ENCODE measurements around the gene DGKD.

The DGKD gene

DNA sequence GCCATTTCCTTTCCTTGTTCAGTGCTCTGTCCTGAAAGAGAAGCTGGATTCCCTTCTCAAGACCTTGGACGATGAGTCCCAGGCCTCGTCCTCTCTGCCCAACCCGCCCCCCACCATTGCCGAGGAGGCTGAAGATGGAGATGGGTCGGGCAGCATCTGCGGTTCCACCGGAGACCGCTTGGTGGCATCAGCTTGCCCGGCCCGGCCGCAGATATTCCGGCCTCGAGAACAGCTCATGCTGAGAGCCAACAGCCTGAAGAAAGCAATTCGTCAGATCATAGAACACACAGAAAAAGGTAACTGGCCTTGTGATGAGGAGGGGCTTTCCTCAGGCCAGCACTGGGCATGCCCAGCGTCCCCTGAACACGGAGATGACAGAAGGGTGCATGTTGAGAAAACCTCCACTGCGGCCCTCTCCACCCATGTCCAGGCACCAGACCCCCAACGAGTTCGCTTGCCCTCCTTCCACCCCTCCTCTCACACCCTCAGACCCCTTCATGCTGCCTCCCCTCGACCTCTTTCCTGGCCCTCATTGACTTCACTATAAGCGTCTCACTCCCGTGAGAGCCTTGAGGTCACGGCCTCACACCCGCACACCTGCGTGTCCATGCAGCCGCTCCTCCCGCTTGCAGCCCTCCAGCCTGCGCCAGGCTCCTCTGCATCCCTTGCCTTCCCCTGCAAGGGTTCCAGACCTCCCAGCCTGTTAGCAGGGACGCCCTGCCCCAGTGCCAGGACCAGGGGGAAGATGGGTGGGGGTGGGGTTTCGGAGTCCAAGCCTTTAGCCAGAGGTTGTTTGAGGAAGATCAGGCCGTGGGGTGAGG is 95.0 kb downstream of the DGKD start (continued):
- TF ChIP-seq TOX (CRISPR knock-in tag; IDR thresholded peaks at IDR 0.05; ENCODE audit: borderline replicate concordance), result no peak
- no peak for TF ChIP-seq ZC3H10 (CRISPR knock-in tag; IDR thresholded peaks at IDR 0.05)
- no peak for TF ChIP-seq BACH2 (CRISPR knock-in tag; IDR thresholded peaks at IDR 0.05; ENCODE audit: borderline replicate concordance)

DNA sequence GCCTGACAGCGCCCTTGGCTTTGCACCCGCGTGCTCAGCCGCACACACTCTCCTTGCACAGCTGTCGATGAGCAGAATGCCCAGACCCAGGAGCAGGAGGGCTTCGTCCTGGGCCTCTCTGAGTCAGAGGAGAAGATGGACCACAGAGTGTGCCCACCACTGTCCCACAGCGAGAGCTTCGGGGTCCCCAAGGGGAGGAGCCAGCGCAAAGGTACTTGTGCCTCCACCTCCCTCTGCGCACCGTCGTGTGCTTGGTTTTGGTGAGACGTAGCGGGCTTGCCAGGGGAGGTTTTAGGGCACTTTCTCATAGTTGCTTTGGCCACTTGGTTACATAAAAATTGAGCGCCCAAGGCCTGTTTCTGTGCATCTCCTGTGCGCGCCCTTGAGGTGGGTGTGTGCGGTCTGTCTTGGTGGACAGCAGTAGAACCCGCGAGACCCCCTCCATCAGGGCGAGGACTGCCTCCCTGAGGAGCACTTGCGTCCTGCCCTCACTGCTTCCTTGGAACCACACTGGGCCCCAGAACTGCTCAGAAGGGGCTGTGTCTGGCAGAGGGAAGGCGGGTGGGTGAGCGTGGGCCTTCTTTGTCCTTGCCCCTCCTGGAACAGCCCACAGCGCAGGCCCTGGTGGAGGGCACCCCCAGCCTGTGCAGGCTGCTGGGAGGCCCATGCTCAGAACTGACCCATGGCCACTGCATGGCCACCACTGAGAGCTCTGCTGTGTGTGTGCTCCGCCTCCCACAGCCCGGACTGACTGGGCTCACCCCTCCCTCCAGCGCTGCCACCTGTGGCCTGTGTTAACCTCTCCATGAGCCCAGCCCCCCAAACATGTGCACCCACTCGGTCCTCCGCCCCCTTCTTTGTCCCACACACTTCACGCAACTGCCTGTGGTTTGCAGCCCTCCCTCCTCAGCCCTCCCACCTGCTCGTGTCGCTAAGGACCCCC is 95.9 kb downstream of the DGKD start:
- no peak for ATAC-seq
- TF ChIP-seq, protein P1, sequence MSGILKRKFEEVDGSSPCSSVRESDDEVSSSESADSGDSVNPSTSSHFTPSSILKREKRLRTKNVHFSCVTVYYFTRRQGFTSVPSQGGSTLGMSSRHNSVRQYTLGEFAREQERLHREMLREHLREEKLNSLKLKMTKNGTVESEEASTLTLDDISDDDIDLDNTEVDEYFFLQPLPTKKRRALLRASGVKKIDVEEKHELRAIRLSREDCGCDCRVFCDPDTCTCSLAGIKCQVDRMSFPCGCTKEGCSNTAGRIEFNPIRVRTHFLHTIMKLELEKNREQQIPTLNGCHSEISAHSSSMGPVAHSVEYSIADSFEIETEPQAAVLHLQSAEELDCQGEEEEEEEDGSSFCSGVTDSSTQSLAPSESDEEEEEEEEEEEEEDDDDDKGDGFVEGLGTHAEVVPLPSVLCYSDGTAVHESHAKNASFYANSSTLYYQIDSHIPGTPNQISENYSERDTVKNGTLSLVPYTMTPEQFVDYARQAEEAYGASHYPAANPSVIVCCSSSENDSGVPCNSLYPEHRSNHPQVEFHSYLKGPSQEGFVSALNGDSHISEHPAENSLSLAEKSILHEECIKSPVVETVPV (CRISPR knock-in tag; IDR thresholded peaks at IDR 0.05), result no peak
- TF ChIP-seq OSR1 (CRISPR knock-in tag; IDR thresholded peaks at IDR 0.05) (no peak), TOX (CRISPR knock-in tag; IDR thresholded peaks at IDR 0.05; ENCODE audit: borderline replicate concordance) (no peak), CSDC2 (CRISPR knock-in tag; IDR thresholded peaks at IDR 0.05) (no peak), ZNF70 (CRISPR knock-in tag; IDR thresholded peaks at IDR 0.05) (no peak), PPARA (CRISPR knock-in tag; IDR thresholded peaks at IDR 0.05; ENCODE audit: borderline replicate concordance) (no peak), TCF4 (CRISPR knock-in tag; IDR thresholded peaks at IDR 0.05; ENCODE audit: borderline replicate concordance) (no peak), RARB (CRISPR knock-in tag; IDR thresholded peaks at IDR 0.05) (no peak), ZNF565 (CRISPR knock-in tag; conservative IDR thresholded peaks at IDR 0.05; ENCODE audit: low read depth) (no peak), ZC3H10 (CRISPR knock-in tag; IDR thresholded peaks at IDR 0.05) (no peak), ZFP3 (CRISPR knock-in tag; IDR thresholded peaks at IDR 0.05) (no peak), ESRRG (CRISPR knock-in tag; IDR thresholded peaks at IDR 0.05) (no peak), ARNTL (CRISPR knock-in tag; IDR thresholded peaks at IDR 0.05; ENCODE audit: borderline replicate concordance, low read depth) (no peak), GLIS3 (CRISPR knock-in tag; IDR thresholded peaks at IDR 0.05) (no peak), BACH2 (CRISPR knock-in tag; IDR thresholded peaks at IDR 0.05; ENCODE audit: borderline replicate concordance) (no peak), ZNF8 (CRISPR knock-in tag; IDR thresholded peaks at IDR 0.05) (no peak)
- TF ChIP-seq, protein P2, sequence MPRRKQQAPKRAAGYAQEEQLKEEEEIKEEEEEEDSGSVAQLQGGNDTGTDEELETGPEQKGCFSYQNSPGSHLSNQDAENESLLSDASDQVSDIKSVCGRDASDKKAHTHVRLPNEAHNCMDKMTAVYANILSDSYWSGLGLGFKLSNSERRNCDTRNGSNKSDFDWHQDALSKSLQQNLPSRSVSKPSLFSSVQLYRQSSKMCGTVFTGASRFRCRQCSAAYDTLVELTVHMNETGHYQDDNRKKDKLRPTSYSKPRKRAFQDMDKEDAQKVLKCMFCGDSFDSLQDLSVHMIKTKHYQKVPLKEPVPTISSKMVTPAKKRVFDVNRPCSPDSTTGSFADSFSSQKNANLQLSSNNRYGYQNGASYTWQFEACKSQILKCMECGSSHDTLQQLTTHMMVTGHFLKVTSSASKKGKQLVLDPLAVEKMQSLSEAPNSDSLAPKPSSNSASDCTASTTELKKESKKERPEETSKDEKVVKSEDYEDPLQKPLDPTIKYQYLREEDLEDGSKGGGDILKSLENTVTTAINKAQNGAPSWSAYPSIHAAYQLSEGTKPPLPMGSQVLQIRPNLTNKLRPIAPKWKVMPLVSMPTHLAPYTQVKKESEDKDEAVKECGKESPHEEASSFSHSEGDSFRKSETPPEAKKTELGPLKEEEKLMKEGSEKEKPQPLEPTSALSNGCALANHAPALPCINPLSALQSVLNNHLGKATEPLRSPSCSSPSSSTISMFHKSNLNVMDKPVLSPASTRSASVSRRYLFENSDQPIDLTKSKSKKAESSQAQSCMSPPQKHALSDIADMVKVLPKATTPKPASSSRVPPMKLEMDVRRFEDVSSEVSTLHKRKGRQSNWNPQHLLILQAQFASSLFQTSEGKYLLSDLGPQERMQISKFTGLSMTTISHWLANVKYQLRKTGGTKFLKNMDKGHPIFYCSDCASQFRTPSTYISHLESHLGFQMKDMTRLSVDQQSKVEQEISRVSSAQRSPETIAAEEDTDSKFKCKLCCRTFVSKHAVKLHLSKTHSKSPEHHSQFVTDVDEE (CRISPR knock-in tag; IDR thresholded peaks at IDR 0.05), result no peak
- TF ChIP-seq, protein P3, sequence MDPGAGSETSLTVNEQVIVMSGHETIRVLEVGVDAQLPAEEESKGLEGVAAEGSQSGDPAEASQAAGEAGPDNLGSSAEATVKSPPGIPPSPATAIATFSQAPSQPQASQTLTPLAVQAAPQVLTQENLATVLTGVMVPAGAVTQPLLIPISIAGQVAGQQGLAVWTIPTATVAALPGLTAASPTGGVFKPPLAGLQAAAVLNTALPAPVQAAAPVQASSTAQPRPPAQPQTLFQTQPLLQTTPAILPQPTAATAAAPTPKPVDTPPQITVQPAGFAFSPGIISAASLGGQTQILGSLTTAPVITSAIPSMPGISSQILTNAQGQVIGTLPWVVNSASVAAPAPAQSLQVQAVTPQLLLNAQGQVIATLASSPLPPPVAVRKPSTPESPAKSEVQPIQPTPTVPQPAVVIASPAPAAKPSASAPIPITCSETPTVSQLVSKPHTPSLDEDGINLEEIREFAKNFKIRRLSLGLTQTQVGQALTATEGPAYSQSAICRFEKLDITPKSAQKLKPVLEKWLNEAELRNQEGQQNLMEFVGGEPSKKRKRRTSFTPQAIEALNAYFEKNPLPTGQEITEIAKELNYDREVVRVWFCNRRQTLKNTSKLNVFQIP (CRISPR knock-in tag; IDR thresholded peaks at IDR 0.05; ENCODE audit: borderline replicate concordance, low read depth), result no peak
- TF ChIP-seq, protein P4, sequence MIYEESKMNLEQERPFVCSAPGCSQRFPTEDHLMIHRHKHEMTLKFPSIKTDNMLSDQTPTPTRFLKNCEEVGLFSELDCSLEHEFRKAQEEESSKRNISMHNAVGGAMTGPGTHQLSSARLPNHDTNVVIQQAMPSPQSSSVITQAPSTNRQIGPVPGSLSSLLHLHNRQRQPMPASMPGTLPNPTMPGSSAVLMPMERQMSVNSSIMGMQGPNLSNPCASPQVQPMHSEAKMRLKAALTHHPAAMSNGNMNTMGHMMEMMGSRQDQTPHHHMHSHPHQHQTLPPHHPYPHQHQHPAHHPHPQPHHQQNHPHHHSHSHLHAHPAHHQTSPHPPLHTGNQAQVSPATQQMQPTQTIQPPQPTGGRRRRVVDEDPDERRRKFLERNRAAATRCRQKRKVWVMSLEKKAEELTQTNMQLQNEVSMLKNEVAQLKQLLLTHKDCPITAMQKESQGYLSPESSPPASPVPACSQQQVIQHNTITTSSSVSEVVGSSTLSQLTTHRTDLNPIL (CRISPR knock-in tag; IDR thresholded peaks at IDR 0.05; ENCODE audit: low read depth), result no peak

DNA sequence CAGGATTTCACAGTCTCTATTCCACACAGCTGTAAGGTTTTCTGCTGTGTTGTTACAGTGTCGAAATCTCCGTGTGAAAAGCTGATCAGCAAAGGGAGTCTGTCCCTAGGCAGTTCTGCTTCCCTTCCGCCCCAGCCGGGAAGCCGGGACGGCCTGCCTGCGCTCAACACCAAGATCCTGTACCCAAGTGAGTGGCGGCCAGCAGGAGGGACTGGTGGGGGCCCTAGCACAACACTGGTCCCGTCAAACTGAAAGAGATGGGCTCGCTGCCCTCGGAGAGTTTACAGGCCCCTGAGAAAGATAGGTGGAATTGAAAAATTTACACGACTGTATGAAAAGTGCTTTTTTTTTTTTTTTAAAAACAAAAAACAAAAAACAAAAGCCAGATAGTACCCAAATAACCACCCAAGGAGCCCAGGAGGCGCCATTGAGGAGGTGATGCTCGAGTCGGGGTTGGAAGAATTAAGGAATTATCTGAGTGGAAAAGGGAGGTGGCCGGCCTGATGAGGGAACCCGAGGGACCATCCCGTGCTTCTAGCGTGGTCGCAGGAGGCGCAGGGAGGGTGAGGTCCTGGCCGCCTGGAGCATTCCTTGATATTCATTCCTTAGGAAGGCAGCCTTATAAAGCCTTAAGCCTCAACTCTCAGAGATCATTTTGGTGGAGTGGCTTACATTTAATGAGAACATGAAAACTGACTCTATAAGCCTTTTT is 96.7 kb downstream of the DGKD start:
- TF ChIP-seq ZNF70 (CRISPR knock-in tag; IDR thresholded peaks at IDR 0.05), result no peak
- no peak for TF ChIP-seq ZC3H10 (CRISPR knock-in tag; IDR thresholded peaks at IDR 0.05)
- no peak for TF ChIP-seq ZFP3 (CRISPR knock-in tag; IDR thresholded peaks at IDR 0.05)
- TF ChIP-seq, protein P1 (CRISPR knock-in tag; IDR thresholded peaks at IDR 0.05), result no peak
- TF ChIP-seq ZFP30 (CRISPR knock-in tag; IDR thresholded peaks at IDR 0.05), result no peak
- no peak for TF ChIP-seq ZNF565 (CRISPR knock-in tag; conservative IDR thresholded peaks at IDR 0.05; ENCODE audit: low read depth)
- no peak for TF ChIP-seq PPARA (CRISPR knock-in tag; IDR thresholded peaks at IDR 0.05; ENCODE audit: borderline replicate concordance)
- TF ChIP-seq CSDC2 (CRISPR knock-in tag; IDR thresholded peaks at IDR 0.05), result no peak
- no peak for TF ChIP-seq BACH2 (CRISPR knock-in tag; IDR thresholded peaks at IDR 0.05; ENCODE audit: borderline replicate concordance)
- no peak for TF ChIP-seq OSR1 (CRISPR knock-in tag; IDR thresholded peaks at IDR 0.05)
- ATAC-seq, result no peak

Data from SK-N-SH treated with all-trans-retinoic acid at 6 μM for 48 hours (cell line).